Measurements from ENCODE around the gene MVB12B. TPM values are rescaled to one million over a fixed set of nuclear protein-coding genes. Genes with fewer than 3 reads are reported as not detected.

The MVB12B gene
- polyA plus RNA-seq, 1 experiment: 4.4 TPM

GRCh38 chr9:126307322-126308061 lies 19.1 kb upstream of the MVB12B start:
- ChIA-PET CTCF (interaction anchor here (1.0 kb wide), 2 partner anchors 92 to 183 kb away, joined by 3 to 4 read pairs; no protein-coding TSS in a partner anchor), POLR2A (no interaction called here)
- Histone ChIP-seq H3K27me3 (ENCODE audit: control insufficient read depth, insufficient read depth, low read length) (peaks cover 24% of the 10 kb centered on the region), H3K4me3 (ENCODE audit: low read depth, low read length) (no peak overlapping the region), H3K9me3 (ENCODE audit: control insufficient read depth, insufficient read depth, low read length) (no peaks in the 10 kb centered on the region), H3K27ac (ENCODE audit: low read depth, low read length) (no peak overlapping the region)
- DNase-seq (ENCODE audit: low read depth, low spot score): no peak
- TF ChIP-seq CTCF (IDR thresholded peaks at IDR 0.05; ENCODE audit: low read depth, low read length): no peak

DNA sequence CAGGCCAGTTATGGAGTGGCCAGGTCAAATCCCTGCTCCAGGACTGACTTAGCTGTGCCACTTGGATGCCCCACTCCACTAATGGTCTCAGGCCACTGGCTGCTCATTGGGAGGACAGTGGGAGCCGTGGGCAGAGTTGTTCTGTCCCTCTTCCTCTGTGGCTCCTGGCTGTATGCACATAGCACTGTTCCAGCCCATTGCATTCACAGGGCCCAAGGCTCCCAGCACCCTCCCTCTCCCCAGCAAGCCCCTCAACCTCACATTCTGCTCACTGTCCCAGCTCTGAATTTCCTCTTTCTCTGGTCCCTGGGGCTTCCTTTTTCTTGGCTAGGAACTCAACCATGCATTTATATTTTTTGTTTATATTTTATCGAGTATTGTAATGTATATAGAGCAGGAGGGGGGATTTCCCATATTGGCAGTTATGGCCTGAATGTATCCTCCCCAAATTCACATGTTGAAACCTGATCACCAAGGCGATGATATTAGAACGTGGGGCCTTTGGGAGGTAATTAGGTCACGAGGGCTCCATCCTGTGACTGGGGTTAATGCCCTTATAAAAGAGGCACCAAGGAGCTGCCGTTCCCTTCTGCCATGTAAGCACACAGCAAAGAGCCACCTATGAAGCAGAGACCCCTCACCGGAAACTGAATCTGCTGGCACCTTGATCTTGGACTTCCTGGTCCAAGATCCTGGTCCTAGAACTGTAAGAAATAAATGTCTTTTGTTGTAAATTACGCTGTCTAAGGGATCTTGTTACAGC lies 17.0 kb upstream of the MVB12B start:
- POLR2A ChIA-PET: no interaction called here
- CTCF ChIA-PET: interaction anchor here (0.6 to 1.2 kb wide), 2 partner anchors 16 to 182 kb away, joined by 3 read pairs; no protein-coding TSS in a partner anchor
- no peak for DNase-seq (ENCODE audit: low read depth, low spot score)
- Histone ChIP-seq H3K4me3 (ENCODE audit: low read depth, low read length) (no peak overlapping the region), H3K27ac (ENCODE audit: low read depth, low read length) (no peak overlapping the region), H3K9me3 (ENCODE audit: control insufficient read depth, insufficient read depth, low read length) (no peaks in the 10 kb centered on the region), H3K27me3 (ENCODE audit: control insufficient read depth, insufficient read depth, low read length) (peaks cover 22% of the 10 kb centered on the region)
- no peak for TF ChIP-seq CTCF (IDR thresholded peaks at IDR 0.05; ENCODE audit: low read depth, low read length)

DNA sequence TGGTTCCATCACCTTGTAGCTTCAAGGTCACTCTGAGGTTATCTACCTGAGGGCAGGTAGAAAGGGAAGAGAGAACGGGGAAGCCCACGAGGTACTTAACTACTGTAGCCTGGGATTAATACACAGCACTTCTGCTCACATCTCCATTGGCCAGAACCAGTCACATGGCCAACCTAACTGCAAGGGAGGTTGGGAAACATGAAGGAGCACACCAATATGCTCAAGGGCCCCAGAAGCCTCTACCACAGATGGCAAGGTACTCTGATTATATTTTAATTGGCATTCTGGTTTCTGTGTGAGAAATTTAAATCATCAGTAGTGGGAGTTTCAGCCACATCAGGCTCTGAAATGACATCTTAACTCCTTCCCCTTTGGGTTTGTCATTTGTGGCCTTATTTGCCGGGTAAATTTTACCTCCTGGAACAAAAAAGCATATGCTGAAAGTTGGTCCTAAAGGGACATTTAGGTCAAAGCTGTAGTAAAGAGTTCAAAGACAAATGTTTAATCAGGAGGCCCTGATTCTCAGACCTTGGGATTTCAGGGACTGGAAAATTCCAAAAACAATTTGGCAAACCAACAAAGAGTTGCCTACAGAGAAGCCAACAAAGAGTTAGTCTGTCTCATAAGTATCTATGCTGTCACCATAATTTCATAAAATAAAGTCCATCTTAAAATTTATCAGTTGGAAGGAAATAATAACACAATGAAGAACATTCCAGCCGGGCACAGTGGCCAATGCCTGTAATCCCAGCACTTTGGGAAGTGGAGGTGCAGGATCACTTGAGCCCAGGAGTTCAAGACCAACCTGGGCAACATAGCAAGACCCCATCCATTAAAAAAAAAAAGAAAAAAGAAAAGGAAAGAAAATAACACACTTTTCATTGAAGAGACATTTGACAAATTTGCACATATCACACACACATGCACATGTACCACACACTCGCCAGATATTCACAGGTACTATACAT lies 13.8 kb upstream of the MVB12B start:
- no peak for TF ChIP-seq CTCF (IDR thresholded peaks at IDR 0.05; ENCODE audit: low read depth, low read length)
- Histone ChIP-seq H3K27me3 (ENCODE audit: control insufficient read depth, insufficient read depth, low read length) (peaks cover 10% of the 10 kb centered on the region), H3K27ac (ENCODE audit: low read depth, low read length) (no peak overlapping the region), H3K9me3 (ENCODE audit: control insufficient read depth, insufficient read depth, low read length) (no peaks in the 10 kb centered on the region), H3K4me3 (ENCODE audit: low read depth, low read length) (no peak overlapping the region)
- CTCF ChIA-PET: interaction anchor here (2.0 kb wide), 1 partner anchor 10 kb away, joined by 7 read pairs; no protein-coding TSS in a partner anchor
- POLR2A ChIA-PET: no interaction called here
- DNase-seq (ENCODE audit: low read depth, low spot score): no peak

DNA sequence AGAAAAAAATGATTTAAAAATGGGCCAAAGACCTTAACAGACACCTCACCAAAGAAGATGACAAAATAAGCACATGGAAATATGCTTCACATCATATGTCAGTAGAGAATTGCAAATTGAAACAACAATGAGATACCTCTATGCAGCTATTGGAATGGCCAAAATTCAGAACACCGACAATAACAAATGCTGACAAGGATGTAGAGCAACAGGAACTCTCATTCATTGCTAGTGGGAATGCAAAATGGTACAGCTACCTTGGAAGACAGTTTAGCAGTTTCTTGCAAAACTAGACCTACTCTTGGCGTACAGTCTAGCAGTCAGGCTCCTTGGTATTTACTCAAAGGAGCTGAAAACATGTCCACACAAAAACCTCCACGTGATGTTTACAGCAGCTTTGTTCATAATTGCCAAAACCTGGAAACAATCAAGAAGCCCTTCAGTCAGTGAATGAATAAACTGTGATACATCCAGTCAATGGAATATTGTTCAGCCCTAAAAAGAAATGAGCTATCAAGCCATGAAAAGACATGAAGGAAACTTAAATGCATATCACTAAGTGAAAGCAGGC lies 10.5 kb upstream of the MVB12B start:
- no peak overlapping the region for H3K27ac ChIP-seq (ENCODE audit: low read depth, low read length)
- no peak for TF ChIP-seq CTCF (IDR thresholded peaks at IDR 0.05; ENCODE audit: low read depth, low read length)
- CTCF ChIA-PET: interaction anchor here (2.7 to 6.1 kb wide), 3 partner anchors 13 to 175 kb away, joined by 12 to 37 read pairs (median 33); no protein-coding TSS in a partner anchor
- no peaks in the 10 kb centered on the region for H3K9me3 ChIP-seq (ENCODE audit: control insufficient read depth, insufficient read depth, low read length)
- POLR2A ChIA-PET: no interaction called here
- no peak for DNase-seq (ENCODE audit: low read depth, low spot score)
- no peak overlapping the region for H3K4me3 ChIP-seq (ENCODE audit: low read depth, low read length)
- peaks cover 6% of the 10 kb centered on the region for H3K27me3 ChIP-seq (ENCODE audit: control insufficient read depth, insufficient read depth, low read length)

Data from AG04450 (cell line).